Prostate gland (tissue), 2 donors: ENCODE data around the gene TTC34.
"Not testable (repeated sequence)": the region's sequence is repeated elsewhere in the genome, so short reads cannot be mapped to it uniquely, and the experiment has no call there.

ENCODE experiments used
- POLR2A ChIP-seq: fragments of 450-650 bp; IDR thresholded peaks from one replicate; pipeline ENCODE4 v1.6.1; 2016; ENCODE audit warnings: antibody characterized with exemption, mild to moderate bottlenecking
- TF ChIP-seq, protein P1 (sequence below), 4 experiments: fragments of 200-600 bp in 2 of 4; fragments of 450-650 bp in 2 of 4; sonication (generic) in 2 of 4; IDR thresholded peaks; 1 replicate in 3 of 4; 2 replicates in 1 of 4; pipeline ENCODE4 v1.5.1; 2016 to 2019; ENCODE audit warnings: antibody characterized with exemption in 4 of 4, mild to moderate bottlenecking in 2 of 4, moderate library complexity in 2 of 4

- TF ChIP-seq POLR2A: not testable (repeated sequence)
- TF ChIP-seq, protein P1, sequence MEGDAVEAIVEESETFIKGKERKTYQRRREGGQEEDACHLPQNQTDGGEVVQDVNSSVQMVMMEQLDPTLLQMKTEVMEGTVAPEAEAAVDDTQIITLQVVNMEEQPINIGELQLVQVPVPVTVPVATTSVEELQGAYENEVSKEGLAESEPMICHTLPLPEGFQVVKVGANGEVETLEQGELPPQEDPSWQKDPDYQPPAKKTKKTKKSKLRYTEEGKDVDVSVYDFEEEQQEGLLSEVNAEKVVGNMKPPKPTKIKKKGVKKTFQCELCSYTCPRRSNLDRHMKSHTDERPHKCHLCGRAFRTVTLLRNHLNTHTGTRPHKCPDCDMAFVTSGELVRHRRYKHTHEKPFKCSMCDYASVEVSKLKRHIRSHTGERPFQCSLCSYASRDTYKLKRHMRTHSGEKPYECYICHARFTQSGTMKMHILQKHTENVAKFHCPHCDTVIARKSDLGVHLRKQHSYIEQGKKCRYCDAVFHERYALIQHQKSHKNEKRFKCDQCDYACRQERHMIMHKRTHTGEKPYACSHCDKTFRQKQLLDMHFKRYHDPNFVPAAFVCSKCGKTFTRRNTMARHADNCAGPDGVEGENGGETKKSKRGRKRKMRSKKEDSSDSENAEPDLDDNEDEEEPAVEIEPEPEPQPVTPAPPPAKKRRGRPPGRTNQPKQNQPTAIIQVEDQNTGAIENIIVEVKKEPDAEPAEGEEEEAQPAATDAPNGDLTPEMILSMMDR (IDR thresholded peaks at IDR 0.05): not testable (repeated sequence)
Observed at GRCh38 chr1:2671656-2672055, 129.8 kb downstream of the TTC34 start.
